Erythroblast (primary cell): Measurements from ENCODE around the gene MINDY4.

Source experiments
- GATA1 ChIP-seq: IDR thresholded peaks from 2 replicates; pipeline ENCODE4 v1.6.1; 2011; ENCODE audit warnings: low read depth, mild to moderate bottlenecking, control low read depth, low read length, moderate library complexity
- POLR2A ChIP-seq: IDR thresholded peaks from 2 replicates; pipeline ENCODE4 v1.6.1; 2011; ENCODE audit warnings: mild to moderate bottlenecking, low read length

DNA sequence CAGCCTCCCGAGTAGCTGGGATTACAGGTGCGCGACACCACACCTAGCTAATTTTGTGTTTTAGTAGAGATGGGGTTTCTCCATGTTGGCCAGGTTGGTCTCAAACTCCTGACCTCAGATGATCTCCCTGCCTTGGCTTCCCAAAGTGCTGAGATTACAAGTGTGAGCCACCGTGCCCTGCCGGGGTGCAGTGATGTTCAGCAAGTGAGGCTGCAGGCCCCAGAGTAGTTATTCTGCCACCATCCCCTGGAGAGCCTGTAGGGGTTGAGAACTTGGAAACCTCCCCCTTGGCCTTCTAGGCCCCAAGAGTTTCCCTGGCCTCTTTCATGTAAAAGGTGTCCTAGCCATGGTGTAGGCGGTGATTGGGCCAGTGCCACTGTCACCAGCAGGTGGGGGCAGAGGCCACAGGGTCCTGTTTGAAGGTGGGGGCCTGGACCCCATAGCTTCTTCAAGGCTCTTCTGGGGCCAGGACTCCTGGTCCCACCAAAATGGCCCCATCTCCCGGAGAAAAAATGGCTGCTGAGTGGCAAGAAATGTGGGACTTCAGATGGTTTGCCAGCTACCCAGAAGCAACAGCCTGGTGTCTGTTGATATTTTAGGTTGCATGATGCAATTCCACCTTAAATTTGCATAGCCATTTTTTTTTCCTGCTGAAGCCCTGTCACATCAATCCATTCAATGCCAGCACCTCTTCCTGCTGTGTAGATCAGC is 44.8 kb upstream of the MINDY4 start:
- TF ChIP-seq POLR2A (no peak), GATA1 (no peak)
